H9 (cell line): ENCODE data around the gene AIF1. TPM values are rescaled to one million over a fixed set of nuclear protein-coding genes. Genes with fewer than 3 reads are reported as not detected.

Experiments used
- DNase-seq: peaks from one replicate; pipeline ENCODE4 v3.0.0-alpha.2; 2017
- H2AFZ ChIP-seq: one replicate; pipeline ENCODE4 v1.6.1; 2013; ENCODE audit warnings: mild to moderate bottlenecking, low read length, control low read depth, moderate library complexity
- H2AK5ac ChIP-seq: 2 replicates; pipeline ENCODE4 v1.6.1; 2013; ENCODE audit warnings: low read length, control low read depth, mixed read lengths; ENCODE audit not compliant: insufficient read length
- H2BK120ac ChIP-seq: one replicate; pipeline ENCODE4 v1.6.1; 2013; ENCODE audit warnings: low read depth, mild to moderate bottlenecking, low read length, control low read depth, inconsistent platforms; ENCODE audit not compliant: poor library complexity, severe bottlenecking
- H2BK12ac ChIP-seq: 2 replicates; pipeline ENCODE4 v1.6.1; 2013; ENCODE audit warnings: low read length, control low read depth, mixed read lengths, low read depth; ENCODE audit not compliant: insufficient read length
- H2BK15ac ChIP-seq: 2 replicates; pipeline ENCODE4 v1.6.1; 2013; ENCODE audit warnings: low read depth, low read length, control low read depth
- H2BK20ac ChIP-seq: one replicate; pipeline ENCODE4 v1.6.1; 2013; ENCODE audit warnings: low read depth, mild to moderate bottlenecking, low read length, control low read depth, inconsistent platforms; ENCODE audit not compliant: poor library complexity, severe bottlenecking
- H2BK5ac ChIP-seq: 2 replicates; pipeline ENCODE4 v1.6.1; 2013; ENCODE audit warnings: low read length, control low read depth, mixed read lengths; ENCODE audit not compliant: insufficient read length
- H3K14ac ChIP-seq: 2 replicates; pipeline ENCODE4 v1.6.1; 2013; ENCODE audit warnings: low read length, control low read depth; ENCODE audit not compliant: insufficient read depth
- H3K18ac ChIP-seq: 2 replicates; pipeline ENCODE4 v1.6.1; 2013; ENCODE audit warnings: low read depth, mild to moderate bottlenecking, mixed read lengths, low read length, control low read depth; ENCODE audit not compliant: insufficient read length
- H3K23ac ChIP-seq: 2 replicates; pipeline ENCODE4 v1.6.1; 2013; ENCODE audit warnings: low read length, control low read depth, mixed read lengths, low read depth; ENCODE audit not compliant: insufficient read length
- H3K23me2 ChIP-seq: 2 replicates; pipeline ENCODE4 v1.6.1; 2013; ENCODE audit warnings: low read depth, mild to moderate bottlenecking, mixed read lengths, low read length, control low read depth; ENCODE audit not compliant: insufficient read length, poor library complexity, severe bottlenecking
- H3K27ac ChIP-seq: 2 replicates; pipeline ENCODE4 v1.5.1; 2013; ENCODE audit warnings: low read length, control low read depth, mixed read lengths, low read depth; ENCODE audit not compliant: insufficient read length
- H3K27me3 ChIP-seq: 2 replicates; pipeline ENCODE4 v1.6.1; 2013; ENCODE audit warnings: low read length, control low read depth, inconsistent platforms; ENCODE audit not compliant: insufficient read depth
- H3K4ac ChIP-seq: 2 replicates; pipeline ENCODE4 v1.6.1; 2013; ENCODE audit warnings: low read depth, mild to moderate bottlenecking, control low read depth, inconsistent platforms, low read length, moderate library complexity
- H3K4me1 ChIP-seq: 2 replicates; pipeline ENCODE4 v1.6.1; 2013; ENCODE audit warnings: low read length, control low read depth, inconsistent platforms; ENCODE audit not compliant: insufficient read depth
- H3K4me2 ChIP-seq: 2 replicates; pipeline ENCODE4 v1.6.1; 2013; ENCODE audit warnings: low read length, control low read depth, mixed read lengths; ENCODE audit not compliant: insufficient read length, insufficient read depth
- H3K56ac ChIP-seq: 2 replicates; pipeline ENCODE4 v1.6.1; 2013; ENCODE audit warnings: low read depth, mild to moderate bottlenecking, mixed read lengths, low read length, control low read depth; ENCODE audit not compliant: insufficient read length
- H3K79me1 ChIP-seq: 2 replicates; pipeline ENCODE4 v1.6.1; 2013; ENCODE audit warnings: low read depth, mild to moderate bottlenecking, moderate library complexity, low read length, control low read depth, inconsistent platforms; ENCODE audit not compliant: insufficient read depth, poor library complexity, severe bottlenecking
- H3K79me2 ChIP-seq: 2 replicates; pipeline ENCODE4 v1.6.1; 2013; ENCODE audit warnings: low read length, control low read depth, inconsistent platforms; ENCODE audit not compliant: insufficient read depth
- H3K9ac ChIP-seq: 2 replicates; pipeline ENCODE4 v1.6.1; 2013; ENCODE audit warnings: low read length, control low read depth, mixed read lengths; ENCODE audit not compliant: insufficient read length; ENCODE audit errors: extremely low read depth
- H3K9me3 ChIP-seq: one replicate; pipeline ENCODE4 v1.6.1; 2013; ENCODE audit warnings: low read depth, low read length, inconsistent platforms; ENCODE audit not compliant: control insufficient read depth
- H3T11ph ChIP-seq: one replicate; pipeline ENCODE4 v1.6.1; 2013; ENCODE audit warnings: mild to moderate bottlenecking, low read length, control low read depth, inconsistent platforms
- H4K20me1 ChIP-seq: one replicate; pipeline ENCODE4 v1.6.1; 2013; ENCODE audit not compliant: control insufficient read depth, insufficient read length, insufficient read depth
- H4K5ac ChIP-seq: 2 replicates; pipeline ENCODE4 v1.6.1; 2013; ENCODE audit warnings: low read depth, mild to moderate bottlenecking, mixed read lengths, low read length, control low read depth; ENCODE audit not compliant: insufficient read length
- H4K8ac ChIP-seq: replicated peaks from 2 replicates; pipeline ENCODE4 v1.6.1; 2013; ENCODE audit warnings: low read length, control low read depth, mixed read lengths, low read depth; ENCODE audit not compliant: insufficient read length
- H4K91ac ChIP-seq: 2 replicates; pipeline ENCODE4 v1.6.1; 2013; ENCODE audit warnings: low read depth, mild to moderate bottlenecking, moderate library complexity, mixed read lengths, low read length, control low read depth; ENCODE audit not compliant: insufficient read length
- H3K27ac Mint-ChIP-seq, 3 experiments: 2 replicates in 2 of 3; 3 replicates in 1 of 3; pipeline ENCODE4 v1.8.0; 2020 to 2021; ENCODE audit warnings: mixed read lengths in 3 of 3, mild to moderate bottlenecking in 1 of 3, moderate library complexity in 1 of 3
- H3K27me3 Mint-ChIP-seq: 2 replicates; pipeline ENCODE4 v1.8.0; 2021; ENCODE audit warnings: low read depth, mild to moderate bottlenecking, moderate library complexity, mixed read lengths
- H3K36me3 Mint-ChIP-seq, 3 experiments: 2 replicates in 2 of 3; 3 replicates in 1 of 3; pipeline ENCODE4 v1.8.0; 2020 to 2021; ENCODE audit warnings: low read depth in 3 of 3, mixed read lengths in 3 of 3; ENCODE audit not compliant: insufficient read depth in 1 of 3
- H3K4me1 Mint-ChIP-seq, 2 experiments: 2 replicates each; pipeline ENCODE4 v1.8.0; 2020; ENCODE audit warnings: mixed read lengths in 2 of 2
- H3K4me3 Mint-ChIP-seq, 2 experiments: 2 replicates in 1 of 2; 3 replicates in 1 of 2; pipeline ENCODE4 v1.8.0; 2020 to 2021; ENCODE audit warnings: mild to moderate bottlenecking in 2 of 2, mixed read lengths in 2 of 2, moderate library complexity in 1 of 2
- H3K9me3 Mint-ChIP-seq, 2 experiments: 2 replicates in 1 of 2; 3 replicates in 1 of 2; pipeline ENCODE4 v1.8.0; 2020; ENCODE audit warnings: mild to moderate bottlenecking in 2 of 2, mixed read lengths in 2 of 2, moderate library complexity in 1 of 2
- CTCF ChIP-seq: fragments of 200-600 bp; sonication (generic); conservative IDR thresholded peaks from 3 replicates; pipeline ENCODE4 v1.8.0; 2021; ENCODE audit warnings: antibody characterized with exemption, mild to moderate bottlenecking
- WGBS: extraction: QIAGEN DNeasy Blood & Tissue Kit; methylation state at CpG from one replicate; pipeline ENCODE4 v1.1.7; 2013; ENCODE audit warnings: missing lambda C conversion rate, low lambda C conversion rate, mixed read lengths; ENCODE audit not compliant: insufficient read length; ENCODE audit errors: extremely low coverage; 5-methylcytosine and 5-hydroxymethylcytosine counted together
- total RNA-seq: library from RNA; stranded (reverse); gene quantifications from 2 replicates; pipeline ENCODE4 v1.2.1, GENCODE V29; 2021

AIF1 gene
- total RNA-seq, 1 experiment from 2014 or later, result 4.2 TPM

GRCh38 chr6:31658158-31658688 is 43.2 kb downstream of the AIF1 start:
- H2BK120ac ChIP-seq, result no peak overlapping the region
- H3K4me1 ChIP-seq, result no peaks in the 10 kb centered on the region
- no peak overlapping the region for H2AK5ac ChIP-seq
- no peaks in the 10 kb centered on the region for H3K9me3 ChIP-seq
- peaks cover 9% of the 10 kb centered on the region for H3K79me1 ChIP-seq
- H3K18ac ChIP-seq, result no peak overlapping the region
- H2AFZ ChIP-seq, result no peak overlapping the region
- no peaks in the 10 kb centered on the region for H3K9me3 Mint-ChIP-seq
- H3K9ac ChIP-seq, result no peak overlapping the region
- no CpG with 5 or more reads among the region's 4 CpGs for WGBS
- H3K27ac ChIP-seq, result no peak overlapping the region
- no peak overlapping the region for H4K91ac ChIP-seq
- TF ChIP-seq CTCF, result no peak
- H3K27me3 ChIP-seq, result no peaks in the 10 kb centered on the region
- H2BK15ac ChIP-seq, result no peak overlapping the region
- no peak overlapping the region for H2BK20ac ChIP-seq
- H3K23me2 ChIP-seq, result peaks cover 8% of the 10 kb centered on the region
- peaks cover 9 to 34% (median 27%) of the 10 kb centered on the region in 3 experiments; a peak in 6 of 7 replicates for H3K36me3 Mint-ChIP-seq
- 0 out of 7 replicates have a peak overlapping the region, but pooled peaks of 1 of the 3 experiments have one; percentile 7 for H3K27ac Mint-ChIP-seq
- H3K4me3 Mint-ChIP-seq, result peak overlapping the region; percentile 34 to 69; a peak in 4 of 5 replicates
- no peak overlapping the region for H3K56ac ChIP-seq
- H3K4ac ChIP-seq, result no peak overlapping the region
- H2BK5ac ChIP-seq, result no peak overlapping the region
- H3K14ac ChIP-seq, result no peak overlapping the region
- H3K23ac ChIP-seq, result no peak overlapping the region
- peaks cover 4% of the 10 kb centered on the region; the same call in 1 of the 2 replicates for H3K79me2 ChIP-seq
- no peaks in the 10 kb centered on the region; the same call in 1 of the 2 replicates for H3K27me3 Mint-ChIP-seq
- DNase-seq, result no peak
- peaks cover 21 to 27% of the 10 kb centered on the region in 2 experiments for H3K4me1 Mint-ChIP-seq
- no peaks in the 10 kb centered on the region for H4K20me1 ChIP-seq
- H3T11ph ChIP-seq, result no peak overlapping the region
- no peak overlapping the region for H4K5ac ChIP-seq
- no peak overlapping the region for H3K4me2 ChIP-seq
- no peak overlapping the region for H2BK12ac ChIP-seq
- no peak overlapping the region for H4K8ac ChIP-seq
